GM04503 (cell line): Measurements from ENCODE around the gene CLSTN2.

ENCODE experiments used
- DNase-seq: peaks from one replicate; pipeline ENCODE4 v3.0.0-alpha.2; 2012; ENCODE audit warnings: low read depth

The CLSTN2 gene

DNA sequence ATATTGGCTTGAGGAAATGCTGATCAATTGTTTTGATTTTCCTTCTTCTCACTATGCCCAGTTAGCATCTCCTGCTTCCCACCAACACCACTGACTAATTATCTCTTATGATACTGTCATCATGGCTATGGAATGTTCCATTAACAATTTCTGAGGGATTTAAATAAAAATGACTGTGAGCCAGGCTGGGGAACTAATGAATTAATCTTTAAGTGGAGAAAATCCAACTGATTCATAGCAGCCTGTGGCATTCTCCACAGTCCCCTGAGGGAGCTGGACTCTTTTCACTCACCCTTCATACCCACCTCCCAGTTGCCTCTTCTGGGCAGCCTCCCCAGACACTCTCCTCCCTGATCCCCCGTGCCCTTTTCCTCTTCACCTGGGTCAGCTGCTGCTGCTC, 353.6 kb downstream of the CLSTN2 start:
- DNase-seq = peak; percentile 3

- DNase-seq = no peak
Measured at GRCh38 chr3:140290105-140290504, 355.1 kb downstream of the CLSTN2 start.

DNA sequence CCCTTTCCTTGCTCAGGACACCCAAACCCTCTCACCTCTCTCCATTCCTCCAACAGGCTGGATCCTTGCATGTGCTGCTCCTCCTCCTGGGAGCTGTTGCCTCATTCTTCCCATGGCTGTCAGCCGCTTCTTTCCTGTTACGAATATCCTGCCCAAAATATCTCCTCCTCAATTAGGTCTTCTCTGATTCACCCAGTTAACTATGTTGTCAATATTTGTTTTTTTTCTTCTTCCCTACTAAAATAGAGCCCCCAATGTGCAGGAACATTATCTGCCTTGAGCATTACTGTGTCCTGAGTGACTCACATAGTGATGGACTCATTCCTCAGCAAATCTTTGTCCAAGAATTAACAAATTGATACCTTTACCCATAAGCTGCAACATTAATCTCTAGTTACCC, 357.2 kb downstream of the CLSTN2 start:
- peak; percentile 12 for DNase-seq

DNA sequence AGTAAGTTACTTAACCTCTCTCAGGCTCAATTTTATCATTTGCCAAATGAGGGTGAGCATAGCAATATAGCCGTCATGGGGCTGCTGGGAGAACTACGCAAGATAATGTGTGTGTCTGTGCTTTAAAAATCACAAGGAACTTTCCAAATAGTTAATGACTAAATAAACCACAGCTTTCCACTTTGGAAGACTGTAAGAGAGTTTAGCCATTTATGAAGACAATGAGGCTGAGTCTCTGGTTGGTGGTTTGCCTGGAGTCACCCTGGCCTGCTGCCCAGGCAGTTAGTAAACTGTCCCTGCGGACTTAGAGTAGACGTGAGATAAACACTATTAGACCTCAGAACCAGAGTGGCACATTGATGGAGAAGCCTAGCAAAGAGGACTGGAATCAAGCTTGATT, 357.7 kb downstream of the CLSTN2 start:
- peak; percentile 73 for DNase-seq

- DNase-seq = no peak
Measured at GRCh38 chr3:140294058-140294457, 359.1 kb downstream of the CLSTN2 start.

DNA sequence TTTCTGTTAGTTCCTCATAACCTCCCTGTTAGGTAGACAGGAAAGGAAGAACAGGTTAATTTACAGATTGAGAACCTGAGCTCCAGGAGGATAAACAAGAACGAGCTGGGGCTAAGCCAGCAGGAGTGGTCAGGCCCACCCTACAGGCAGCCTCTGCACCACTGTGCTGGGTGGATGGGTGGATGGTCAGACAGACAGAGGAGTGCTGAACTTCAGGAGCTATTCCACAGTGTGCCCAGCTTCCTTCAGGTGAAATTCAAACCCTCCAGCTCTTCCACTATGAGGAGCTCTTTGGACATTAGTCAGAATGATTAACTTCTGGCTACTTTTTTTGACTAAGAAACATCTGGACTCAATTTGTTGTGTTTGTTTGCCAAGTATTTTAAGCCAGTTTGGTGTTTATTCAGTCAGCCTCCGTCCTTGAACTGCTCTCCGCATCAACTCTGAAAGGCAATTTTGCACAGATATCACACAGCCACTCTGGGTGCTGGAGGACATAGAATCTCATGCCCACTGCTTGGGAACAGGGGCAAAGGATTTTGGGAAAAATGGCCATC, 361.9 kb downstream of the CLSTN2 start:
- peak; percentile 17 for DNase-seq

DNA sequence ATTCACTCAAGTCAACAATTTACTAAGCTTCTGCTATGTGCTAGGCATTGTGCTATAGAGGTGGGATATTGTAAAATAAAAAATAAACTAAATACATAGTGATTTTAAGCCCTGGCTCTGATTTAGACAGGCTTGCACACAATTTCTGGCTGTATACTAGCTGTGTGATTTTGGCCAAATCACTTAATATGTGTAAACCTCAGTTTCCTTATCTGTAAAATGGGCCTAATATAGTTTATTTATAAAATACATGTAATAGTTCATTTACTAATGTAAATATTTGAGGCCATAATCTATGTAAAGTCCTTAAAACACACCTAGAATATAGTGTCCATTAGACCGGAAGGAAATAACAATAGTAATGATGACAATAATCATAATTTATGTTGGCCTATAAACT, 363.1 kb downstream of the CLSTN2 start:
- DNase-seq = no peak

GRCh38 chr3:140298569-140299070, 363.6 kb downstream of the CLSTN2 start:
- no peak for DNase-seq

DNA sequence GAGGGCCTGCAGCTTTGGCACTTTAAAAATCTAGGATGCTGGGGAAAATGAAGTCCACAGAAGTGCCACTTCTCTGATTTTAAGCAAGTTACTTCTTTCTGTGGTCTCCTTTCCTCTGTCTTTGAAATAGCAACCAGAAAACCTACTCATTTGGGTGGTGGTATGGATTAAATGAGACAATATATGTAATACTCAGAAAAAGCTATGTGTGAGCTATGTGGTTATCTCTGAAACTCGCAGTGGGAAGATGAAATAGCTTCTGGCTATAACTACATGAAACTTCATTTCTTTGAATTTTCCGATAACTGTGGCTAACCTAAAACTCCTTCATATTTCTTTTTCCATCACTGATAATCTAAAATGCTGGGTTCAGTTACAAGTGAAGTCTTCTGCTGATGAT, 368.9 kb downstream of the CLSTN2 start:
- no peak for DNase-seq

- no peak for DNase-seq
Measured at GRCh38 chr3:140308535-140308934, 373.6 kb downstream of the CLSTN2 start.

- no peak for DNase-seq
Measured at GRCh38 chr3:140311428-140311827, 376.4 kb downstream of the CLSTN2 start.

GRCh38 chr3:140315955-140316354, 381.0 kb downstream of the CLSTN2 start:
- DNase-seq = no peak

DNA sequence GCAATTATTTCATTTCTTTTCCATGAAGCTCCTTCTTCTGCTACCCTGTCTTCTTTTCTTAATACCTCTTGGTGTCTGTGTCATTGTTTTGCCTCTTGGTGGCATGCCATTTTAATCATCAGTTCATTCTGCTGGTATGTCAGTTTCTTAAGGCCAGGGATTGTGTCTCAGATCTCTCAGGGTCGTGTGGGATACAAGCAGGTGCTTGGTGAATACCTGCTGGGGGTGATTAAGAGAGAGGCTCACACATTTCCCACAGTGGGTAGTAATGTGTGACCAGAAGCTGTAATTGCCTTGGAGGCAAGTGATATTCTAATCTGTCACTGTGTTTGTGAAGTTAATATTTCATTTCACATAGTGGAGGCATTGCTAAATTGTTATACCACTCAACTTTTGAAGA, 381.5 kb downstream of the CLSTN2 start:
- DNase-seq = no peak

DNA sequence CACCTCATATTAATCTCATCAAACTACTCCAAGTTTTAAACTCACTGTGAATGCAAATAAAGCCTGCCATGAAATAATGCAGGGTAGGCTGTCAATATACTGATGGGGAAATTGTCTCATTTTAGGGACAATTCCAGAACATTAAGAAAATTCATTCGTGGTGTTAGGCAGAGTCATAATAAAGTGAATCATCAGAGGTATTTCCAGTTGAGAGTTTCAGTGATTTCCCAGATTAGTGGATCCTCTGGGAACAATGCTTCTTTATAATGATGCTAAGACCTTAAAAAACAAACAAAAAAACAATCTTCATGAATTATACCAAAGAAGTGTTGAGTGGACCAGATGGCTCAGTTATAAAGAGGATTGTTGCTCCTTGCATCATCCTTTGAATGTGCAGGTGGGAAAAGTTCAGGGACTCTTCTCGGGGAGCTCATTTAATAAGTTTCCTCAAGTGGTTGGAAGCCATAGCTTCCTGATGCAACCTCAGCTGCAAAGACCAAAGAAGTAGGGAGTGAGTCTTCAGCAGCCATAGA, 381.9 kb downstream of the CLSTN2 start:
- no peak for DNase-seq

DNA sequence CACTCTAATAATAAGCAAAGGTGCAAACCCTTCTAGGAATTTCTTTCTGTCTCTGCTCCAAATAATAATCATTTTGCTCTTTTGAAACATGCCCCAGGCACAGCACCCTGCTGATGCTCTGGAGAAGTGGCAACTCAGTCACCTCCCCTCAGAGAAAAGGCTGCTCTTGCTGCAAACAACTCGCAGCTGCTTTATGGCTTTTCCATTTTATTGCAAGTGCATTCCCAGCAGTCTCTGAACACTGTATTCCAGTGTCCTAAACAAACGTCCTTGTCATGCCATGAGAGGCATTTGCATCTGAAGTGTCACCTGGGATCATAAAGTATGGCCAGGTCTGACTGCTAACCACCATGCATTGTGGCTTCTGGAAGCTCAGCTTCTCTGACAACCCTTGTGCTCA, 384.8 kb downstream of the CLSTN2 start:
- no peak for DNase-seq

- no peak for DNase-seq
Measured at GRCh38 chr3:140323561-140323960, 388.6 kb downstream of the CLSTN2 start.

DNA sequence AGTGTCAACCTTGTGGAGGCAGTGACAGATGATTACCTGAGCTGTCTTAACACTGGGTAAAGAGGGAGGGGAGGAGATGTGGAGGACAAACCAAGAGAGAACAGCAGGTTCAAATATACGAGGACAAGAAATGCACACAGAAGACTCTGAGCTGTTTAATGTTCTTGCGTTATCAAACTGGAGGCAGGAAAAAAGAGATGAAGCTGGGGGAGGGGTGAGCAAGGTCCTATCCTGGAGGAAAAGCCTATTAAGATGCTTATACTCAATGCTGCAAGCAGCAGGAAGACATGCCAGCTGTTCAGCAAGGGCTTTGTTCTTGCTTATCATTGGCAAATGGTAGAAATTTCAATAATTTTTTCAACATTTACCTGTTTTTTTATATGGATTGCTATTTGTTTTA, 397.1 kb downstream of the CLSTN2 start:
- DNase-seq = no peak

GRCh38 chr3:140334132-140334929, 399.3 kb downstream of the CLSTN2 start:
- no peak for DNase-seq

DNA sequence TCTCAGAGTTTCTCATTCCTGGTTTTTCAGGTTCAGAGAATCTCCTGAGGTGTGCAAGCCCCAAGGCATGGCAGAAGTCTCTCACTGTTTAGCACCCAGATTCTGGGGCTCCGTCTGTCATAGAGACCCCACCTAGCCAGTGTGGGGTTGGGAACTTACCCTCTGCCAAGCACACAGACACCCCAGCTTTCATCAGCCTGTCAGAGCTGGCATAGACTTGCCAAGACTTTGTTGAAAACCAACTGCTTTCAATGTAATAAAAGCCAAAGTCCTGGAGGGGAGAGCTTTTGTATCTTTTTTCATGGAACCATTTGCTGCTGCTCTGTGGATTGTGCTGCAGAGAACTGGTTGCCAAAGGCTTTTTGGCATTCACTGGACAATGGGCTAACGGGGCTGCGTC, 401.5 kb downstream of the CLSTN2 start:
- no peak for DNase-seq

DNA sequence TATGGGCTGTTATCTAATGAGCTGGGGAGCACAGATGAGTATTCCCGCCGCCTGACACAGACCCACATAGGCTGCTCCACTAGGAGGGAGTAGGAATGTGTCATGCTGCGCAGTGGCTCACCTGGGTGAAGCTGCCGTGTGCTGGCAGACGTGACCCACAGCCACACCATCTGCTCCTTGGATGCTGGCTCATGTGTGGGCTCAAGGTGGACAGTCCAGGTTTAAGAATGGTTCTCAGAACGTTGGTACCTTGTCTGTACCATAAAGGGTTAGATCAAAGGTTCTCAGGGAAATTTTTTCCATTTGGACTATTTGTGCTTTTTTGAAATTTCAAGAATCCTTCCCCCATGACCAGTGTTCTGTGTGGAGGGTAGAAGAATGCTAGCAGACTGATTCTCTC, 403.9 kb downstream of the CLSTN2 start:
- no peak for DNase-seq

- no peak for DNase-seq
Measured at GRCh38 chr3:140341203-140341602, 406.2 kb downstream of the CLSTN2 start.

DNA sequence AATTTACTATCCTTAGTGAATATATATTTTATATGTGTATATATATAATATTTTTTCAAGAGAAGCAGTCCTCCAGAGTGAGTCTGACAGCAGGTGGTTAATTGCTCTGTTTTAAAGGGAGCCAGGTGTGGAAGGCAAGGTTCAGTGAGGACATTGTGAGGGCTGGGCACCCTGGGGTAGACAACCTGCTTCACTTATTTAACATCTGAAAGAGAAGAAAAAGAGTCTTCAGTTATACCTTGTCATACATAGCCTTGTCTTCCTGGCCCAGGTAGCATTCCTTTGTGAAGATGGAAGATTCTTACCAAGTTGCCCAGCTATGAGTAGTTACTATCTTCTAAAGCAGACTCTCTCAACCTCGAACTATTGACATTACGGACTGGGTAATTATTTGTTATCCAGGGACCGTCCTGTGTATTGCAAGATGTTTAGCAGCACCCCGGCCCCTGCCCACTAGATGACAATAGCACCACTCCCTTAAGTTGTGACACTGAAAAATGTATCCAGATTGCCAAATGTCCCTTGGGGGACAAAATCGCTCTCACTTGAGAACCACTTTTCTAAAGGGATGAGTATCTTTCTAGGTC, 406.9 kb downstream of the CLSTN2 start:
- no peak for DNase-seq

DNA sequence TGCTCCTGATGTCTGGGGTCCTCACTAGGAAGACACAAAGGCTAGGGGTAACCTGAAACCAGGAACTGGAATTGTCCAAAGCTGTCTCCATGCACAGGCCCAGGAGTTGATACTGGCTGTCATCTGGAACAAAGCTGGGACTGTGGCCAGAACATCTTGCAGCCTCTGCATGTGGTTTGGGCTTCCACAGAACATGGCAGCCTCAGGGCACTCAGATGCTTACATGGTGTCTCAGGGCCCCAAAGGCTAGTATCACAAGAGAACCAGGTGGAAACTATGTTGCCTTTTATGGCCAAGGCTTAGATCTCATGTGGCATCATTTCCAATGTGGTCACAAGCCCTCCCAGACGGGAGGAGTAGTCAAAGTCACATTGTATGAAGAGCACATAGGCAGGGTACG, 407.7 kb downstream of the CLSTN2 start:
- no peak for DNase-seq
